Endothelial cell of hepatic sinusoid (primary cell): ENCODE measurements around the gene GTPBP3.

Source experiments
- in situ Hi-C: cut with HindIII; loops from 2 replicates; pipeline ENCODE4 v1.10.0; 2017; ENCODE audit warnings: low sequenced_read_pairs

GTPBP3 gene

GRCh38 chr19:17325881-17326594 is 11.3 kb upstream of the GTPBP3 start:
- in situ Hi-C loops: no loop called here

- in situ Hi-C loops: no loop called here
Observed at GRCh38 chr19:17326595-17326966, 10.8 kb upstream of the GTPBP3 start.

DNA sequence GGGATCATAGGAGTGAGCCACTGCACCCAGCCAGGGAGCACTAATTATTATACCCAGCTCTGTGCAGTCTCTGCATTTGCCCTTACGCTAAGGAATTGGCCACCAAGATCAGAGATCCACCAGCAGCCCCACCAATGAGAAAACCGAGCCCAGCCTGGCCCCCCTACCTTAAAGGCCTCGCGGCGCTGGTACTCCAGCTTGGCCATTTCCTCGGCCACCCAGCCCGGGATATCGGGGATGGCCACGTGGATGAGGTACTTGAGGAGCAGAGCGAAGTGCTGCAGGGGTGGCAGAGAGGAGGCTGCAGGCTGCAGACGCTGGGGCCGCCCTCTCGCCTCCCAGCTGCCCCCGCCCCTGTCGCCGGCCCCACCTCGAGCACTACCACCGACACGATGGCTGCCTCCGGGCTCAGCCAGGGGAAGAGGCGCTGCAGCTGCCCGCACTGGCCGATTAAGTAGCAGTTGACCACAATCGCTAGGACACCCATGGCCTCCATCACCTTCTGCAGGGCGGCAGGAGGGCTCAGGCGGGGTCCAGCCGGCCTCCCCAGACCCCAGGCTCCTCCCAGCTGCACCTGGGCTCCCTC is 10.2 kb upstream of the GTPBP3 start:
- in situ Hi-C loops: no loop called here

DNA sequence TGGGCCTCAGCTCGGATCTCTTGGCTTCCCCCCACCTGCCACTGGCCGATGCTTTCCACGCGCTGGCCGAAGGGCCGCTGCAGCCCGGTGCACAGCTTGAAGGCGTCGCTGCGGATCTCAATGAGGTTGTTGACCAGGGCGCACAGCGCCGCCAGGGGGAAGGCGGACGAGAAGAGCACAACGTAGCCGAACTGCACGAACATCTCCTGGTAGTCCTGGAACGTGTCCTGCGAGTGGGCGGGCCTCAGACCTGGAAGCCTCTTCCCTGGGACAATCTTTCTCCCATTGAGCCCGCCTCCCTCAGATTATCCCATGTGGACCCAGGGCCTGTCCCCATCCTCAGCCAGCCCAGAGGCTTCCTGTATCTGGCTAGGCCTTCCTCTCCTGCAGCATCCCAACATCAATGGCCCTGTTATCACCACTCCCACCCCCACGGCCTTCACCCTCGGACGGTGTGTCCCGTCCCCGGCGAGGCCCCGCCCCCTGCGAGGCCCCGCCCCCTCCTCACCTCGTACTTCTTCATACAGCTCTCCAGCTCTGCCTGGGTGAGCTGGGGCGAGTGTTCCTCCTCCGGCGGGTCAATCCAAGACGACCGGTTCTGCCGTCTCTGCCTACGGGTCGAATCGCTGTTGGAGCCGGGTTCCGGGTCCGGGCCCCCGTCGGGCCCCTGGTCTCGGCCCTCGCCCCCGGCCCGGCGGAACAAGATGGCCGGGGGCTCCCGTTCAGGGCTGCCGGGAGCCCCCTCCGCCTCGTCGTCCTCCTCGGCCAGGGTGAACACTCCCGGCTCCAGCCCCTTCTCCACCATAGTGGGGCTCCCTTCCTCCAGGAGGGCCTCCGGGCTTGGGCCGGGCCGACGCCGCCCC is 9.5 kb upstream of the GTPBP3 start:
- in situ Hi-C loops: no loop called here

DNA sequence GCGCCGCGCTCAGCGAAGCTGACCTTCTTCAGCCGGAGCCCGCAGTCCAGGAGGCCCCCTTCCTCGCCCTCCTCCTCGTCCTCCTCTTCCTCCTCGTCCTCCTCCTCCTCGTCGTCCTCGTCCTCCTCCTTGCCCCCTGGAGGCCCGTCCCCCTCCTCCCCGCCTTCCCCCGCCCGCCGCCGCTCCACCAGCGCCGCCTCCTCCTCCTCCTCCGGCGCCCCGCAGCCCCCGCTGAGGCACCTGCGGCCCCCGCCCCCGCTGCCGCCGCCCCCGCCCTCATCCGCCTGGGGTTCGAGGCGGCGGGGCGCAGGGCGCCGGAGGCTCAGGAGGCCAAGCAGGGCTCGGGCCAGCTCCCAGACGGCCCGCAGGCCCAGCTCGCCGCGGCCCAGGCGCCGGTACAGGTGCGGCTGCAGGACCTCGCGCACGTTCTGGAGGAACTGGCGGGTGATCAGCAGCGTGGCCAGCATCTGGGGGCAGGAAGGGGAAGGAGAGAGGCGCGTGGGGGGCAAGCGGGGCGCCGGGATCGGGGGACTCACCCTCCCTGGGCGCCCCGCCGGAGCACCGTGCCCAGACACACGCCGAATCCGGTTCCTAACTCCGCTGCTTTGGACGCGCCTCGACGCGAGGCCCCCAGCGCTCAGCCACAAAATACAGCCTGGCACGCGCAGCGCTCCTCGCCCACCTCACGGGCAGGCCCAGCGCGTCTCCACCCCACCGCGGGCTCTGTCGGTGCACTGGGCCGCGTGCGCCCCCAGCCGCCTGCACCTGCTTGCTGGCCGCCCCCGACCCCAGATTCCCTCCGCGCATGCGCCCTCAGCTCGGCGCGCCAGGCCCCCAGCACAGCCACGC is 8.6 kb upstream of the GTPBP3 start:
- in situ Hi-C loops: no loop called here

DNA sequence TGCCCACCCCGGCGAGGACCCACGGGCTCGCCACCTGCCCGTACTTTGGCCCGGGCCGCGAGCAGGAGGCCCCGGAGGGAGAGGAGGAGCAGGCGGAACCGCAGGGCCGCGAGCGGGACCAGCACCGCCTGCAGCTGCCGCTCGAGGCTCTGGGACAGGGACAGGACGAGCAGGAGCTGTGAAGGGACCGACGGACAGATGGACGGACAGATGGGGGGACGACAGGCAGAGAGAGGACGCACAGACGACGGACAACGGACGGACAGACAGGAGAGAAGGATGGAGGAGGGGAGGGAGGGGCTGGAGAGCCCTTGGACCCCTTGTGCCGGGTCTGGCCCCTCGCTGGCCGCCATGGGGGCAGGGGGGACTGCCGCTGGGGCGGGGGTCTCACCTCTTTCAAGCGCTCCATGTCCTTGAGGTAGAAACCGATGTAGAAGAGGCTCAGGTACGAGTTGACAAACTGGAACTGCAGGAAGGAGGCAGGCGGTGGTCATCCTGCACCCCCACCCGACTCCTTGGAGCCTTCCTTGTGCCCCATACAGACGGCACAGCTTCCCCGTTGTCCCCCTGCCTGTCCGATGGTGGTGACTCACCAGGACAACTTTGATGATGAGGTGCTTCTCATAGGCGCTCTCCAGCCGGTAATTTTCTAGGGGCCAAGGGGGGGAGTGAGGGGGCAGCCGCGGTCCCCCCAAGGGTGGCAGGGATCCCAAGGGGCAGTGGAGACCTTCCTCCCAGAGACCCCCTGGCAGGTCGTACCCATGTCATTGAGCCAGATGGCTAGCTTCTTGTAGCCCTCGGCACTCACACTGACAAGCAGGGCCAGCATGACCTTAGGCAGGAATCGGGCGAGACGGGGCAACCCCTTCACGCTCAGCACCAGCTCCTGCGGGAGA is 7.7 kb upstream of the GTPBP3 start:
- in situ Hi-C loops: no loop called here

DNA sequence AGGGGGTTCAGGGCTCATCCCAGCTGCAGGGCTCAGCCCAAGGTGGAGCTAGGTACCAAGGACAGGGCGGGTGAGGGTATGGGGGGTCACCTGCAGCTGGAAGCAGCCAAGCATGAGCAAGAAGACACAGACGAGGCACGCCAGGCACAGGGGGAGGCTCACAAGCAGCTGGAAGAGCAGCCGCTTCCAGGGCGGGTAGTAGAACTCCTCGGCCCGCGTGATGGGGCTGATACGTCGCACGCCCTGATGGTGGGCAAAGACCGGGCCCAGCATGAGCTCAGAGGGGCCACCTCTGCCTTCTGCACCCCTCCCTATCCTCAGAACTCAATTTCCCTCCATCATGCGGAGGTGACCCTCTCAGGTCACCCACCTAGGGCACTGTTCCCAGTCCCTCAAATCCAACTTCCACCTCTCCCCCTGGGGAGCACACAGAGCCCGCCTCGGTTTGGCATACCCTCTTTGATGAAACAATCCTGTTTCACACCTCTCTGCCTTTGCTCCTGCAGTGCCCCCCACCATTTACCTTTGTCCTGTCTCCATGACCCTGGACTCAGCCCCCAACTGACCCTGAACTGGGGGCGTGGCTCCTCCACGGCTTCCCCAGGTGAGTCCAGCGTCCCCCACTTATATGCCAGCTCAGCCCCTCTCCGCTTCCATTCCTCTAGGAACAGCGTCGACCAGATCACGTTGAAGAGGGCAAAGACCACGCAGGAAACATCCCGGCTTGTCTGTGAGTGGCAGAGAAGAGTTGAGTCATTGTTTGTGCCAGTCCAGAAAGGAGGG is 6.9 kb upstream of the GTPBP3 start:
- in situ Hi-C loops: no loop called here

DNA sequence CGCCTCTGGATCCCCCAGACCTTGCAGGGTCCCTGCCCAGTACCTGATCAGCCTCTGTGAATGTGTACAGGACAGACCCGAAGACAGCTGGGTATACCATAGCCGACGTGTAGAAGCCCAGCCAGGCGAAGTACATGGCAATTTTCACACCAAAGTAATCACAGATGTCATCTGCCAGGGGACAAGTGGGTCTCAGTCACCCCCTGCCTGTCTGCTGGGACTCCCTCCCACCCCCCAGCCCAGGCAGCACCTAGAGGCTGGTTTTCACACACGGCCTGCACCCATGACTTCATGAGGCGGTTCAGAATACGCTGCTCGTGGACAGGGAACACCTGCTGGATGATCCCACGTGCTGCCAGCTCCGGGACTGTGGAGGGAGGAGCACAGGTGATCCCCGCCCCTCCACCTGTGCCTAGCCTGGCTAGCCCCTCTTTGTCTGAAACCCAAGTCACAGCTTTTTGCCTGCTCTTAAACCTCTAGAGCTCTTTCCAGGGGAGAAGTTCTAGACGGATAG is 6.3 kb upstream of the GTPBP3 start:
- in situ Hi-C loops: no loop called here

DNA sequence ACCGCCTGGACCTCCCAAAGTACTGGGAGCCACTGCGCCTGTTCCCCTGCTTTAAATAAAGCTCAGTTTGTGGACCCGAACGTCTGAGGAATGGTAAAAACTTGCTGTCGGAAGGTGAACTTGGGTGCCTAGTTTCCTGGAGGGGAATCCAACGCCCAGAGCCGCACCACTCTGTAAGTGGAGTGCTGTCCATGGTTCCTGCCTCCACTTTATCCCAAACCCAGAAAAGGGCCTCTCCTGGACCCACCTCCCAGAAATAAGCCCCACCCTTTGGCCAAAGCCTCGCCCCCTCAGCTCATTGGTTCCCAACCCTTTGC is 5.0 kb upstream of the GTPBP3 start:
- in situ Hi-C loops: no loop called here

DNA sequence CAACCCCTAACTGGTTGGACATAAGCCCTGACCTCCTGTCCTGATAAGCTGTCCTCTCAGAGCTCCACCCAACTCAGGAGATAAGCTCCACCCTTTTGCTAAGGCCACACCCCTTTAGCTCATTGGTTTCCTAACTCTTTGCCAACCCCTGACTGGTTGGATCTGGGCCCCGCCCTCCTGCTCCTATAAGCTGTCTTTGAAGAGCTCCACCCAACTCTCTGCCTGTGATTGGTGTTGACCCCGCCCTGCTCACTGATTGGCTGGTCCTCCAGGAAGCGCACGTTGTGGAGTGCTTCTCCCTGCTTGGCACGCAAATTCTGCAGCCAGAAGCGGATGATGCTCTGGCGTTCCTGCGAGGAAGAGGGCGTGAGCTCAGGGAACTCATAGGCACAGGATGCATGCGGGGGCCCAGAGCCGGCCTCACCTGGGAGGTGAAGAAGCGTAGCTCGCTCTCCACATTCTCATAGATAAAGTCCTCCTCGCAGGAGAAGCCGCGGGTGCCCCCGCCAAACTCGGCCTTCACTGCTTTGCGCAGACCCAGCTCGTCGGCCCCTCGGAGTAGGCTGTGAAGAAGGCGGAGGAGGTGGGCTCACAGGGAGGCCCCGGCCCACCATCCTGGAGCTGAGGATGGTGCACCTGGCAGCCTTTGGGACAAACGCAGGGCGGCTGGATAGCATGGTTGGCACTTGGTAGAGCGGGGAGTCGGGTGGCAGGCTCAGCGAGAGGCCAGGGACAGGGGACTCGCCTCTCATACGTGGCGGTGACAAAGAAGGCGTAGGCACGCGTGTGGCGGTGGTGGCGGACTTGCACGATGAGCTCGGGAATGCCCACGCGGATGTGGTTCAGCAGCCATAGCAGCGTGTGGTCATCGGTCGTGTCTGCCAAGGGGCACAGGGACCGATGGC is 4.4 kb upstream of the GTPBP3 start:
- in situ Hi-C loops: no loop called here

- in situ Hi-C loops: no loop called here
Observed at GRCh38 chr19:17333611-17334413, 3.5 kb upstream of the GTPBP3 start.

GRCh38 chr19:17334414-17335409 is 2.6 kb upstream of the GTPBP3 start, which contains the start of gene ANO8:
Gene ANO8, minus strand, starts transcription at chr19:17334855. Its CDS starts 185 bp downstream, at chr19:17334670.
- in situ Hi-C loops: no loop called here

DNA sequence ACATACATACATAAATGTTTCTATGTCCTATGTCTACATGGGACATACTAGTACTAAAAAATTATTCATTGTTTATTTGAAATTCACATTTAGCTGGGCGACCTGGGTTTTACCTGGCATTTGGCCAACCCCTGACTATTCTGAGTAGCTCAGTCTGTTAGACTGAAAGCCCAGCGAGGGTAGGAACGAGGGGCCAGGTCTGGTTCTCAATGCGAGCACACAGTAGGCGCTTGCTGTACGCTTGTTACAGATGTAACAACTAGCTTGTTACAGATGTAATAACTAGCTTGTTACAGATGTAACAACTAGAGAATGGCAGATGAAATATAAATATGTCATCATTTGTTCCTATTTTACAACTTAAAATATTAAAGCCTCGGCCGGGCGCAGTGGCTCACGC is 1.8 kb upstream of the GTPBP3 start:
- in situ Hi-C loops: no loop called here

GRCh38 chr19:17337675-17338432 is 501 bp downstream of the GTPBP3 start:
- in situ Hi-C loops: no loop called here

- in situ Hi-C loops: no loop called here
Observed at GRCh38 chr19:17338433-17339078, 1.2 kb downstream of the GTPBP3 start.
